Tibial nerve (tissue), 3 donors: ENCODE measurements around the gene RSRP1.
"Not testable (repeated sequence)": the region's sequence is repeated elsewhere in the genome, so short reads cannot be mapped to it uniquely, and the experiment has no call there.

Source experiments
- POLR2A ChIP-seq, 2 donors: fragments of 450-650 bp; IDR thresholded peaks; one replicate each; pipeline ENCODE4 v1.6.1; 2017; ENCODE audit warnings: antibody characterized with exemption in 2 of 2, mild to moderate bottlenecking in 2 of 2, moderate library complexity in 2 of 2
- TF ChIP-seq, protein P1 (sequence below), 5 experiments: fragments of 200-600 bp in 3 of 5; fragments of 450-650 bp in 2 of 5; sonication (generic) in 3 of 5; IDR thresholded peaks; one replicate each; pipeline ENCODE4 v1.5.1; 2016 to 2019; ENCODE audit warnings: antibody characterized with exemption in 5 of 5, mild to moderate bottlenecking in 3 of 5, moderate library complexity in 2 of 5

DNA sequence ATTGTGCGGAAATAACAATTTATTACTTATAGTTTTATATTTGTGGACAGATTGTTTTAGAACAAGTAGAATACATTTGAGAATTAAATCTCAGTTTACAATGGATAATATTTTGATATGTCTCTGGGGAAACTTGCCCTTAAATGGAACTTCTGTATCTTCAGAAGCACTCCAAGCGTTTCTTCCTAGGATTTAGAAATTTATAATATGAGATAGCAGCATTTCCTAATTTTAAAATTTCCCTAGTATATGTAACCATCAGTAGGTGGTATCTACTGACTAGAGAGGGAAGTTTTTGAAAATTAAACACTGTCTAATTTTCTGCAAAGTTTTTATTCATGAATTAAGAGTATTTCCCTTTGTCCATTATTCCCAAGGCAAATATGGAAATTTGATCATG, 46.2 kb upstream of the RSRP1 start:
- TF ChIP-seq POLR2A (IDR thresholded peaks at IDR 0.05): not testable (repeated sequence)
- TF ChIP-seq, protein P1, sequence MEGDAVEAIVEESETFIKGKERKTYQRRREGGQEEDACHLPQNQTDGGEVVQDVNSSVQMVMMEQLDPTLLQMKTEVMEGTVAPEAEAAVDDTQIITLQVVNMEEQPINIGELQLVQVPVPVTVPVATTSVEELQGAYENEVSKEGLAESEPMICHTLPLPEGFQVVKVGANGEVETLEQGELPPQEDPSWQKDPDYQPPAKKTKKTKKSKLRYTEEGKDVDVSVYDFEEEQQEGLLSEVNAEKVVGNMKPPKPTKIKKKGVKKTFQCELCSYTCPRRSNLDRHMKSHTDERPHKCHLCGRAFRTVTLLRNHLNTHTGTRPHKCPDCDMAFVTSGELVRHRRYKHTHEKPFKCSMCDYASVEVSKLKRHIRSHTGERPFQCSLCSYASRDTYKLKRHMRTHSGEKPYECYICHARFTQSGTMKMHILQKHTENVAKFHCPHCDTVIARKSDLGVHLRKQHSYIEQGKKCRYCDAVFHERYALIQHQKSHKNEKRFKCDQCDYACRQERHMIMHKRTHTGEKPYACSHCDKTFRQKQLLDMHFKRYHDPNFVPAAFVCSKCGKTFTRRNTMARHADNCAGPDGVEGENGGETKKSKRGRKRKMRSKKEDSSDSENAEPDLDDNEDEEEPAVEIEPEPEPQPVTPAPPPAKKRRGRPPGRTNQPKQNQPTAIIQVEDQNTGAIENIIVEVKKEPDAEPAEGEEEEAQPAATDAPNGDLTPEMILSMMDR (IDR thresholded peaks at IDR 0.05): not testable (repeated sequence)
